IPS-NIHi7 (cell line): ENCODE results near the gene IL10RB.
A peak's percentile ranks its signal among the peaks of the same experiment; 100 is the strongest.
"Not testable (repeated sequence)": the region's sequence is repeated elsewhere in the genome, so short reads cannot be mapped to it uniquely, and the experiment has no call there.

ENCODE experiments used
- DNase-seq: peaks from one replicate; pipeline ENCODE4 v3.0.0; 2012; ENCODE audit warnings: mixed read lengths; ENCODE audit errors: extremely low spot score

The IL10RB gene

GRCh38 chr21:33241846-33242245 is 24.3 kb upstream of the IL10RB start:
- DNase-seq, result no peak

DNA sequence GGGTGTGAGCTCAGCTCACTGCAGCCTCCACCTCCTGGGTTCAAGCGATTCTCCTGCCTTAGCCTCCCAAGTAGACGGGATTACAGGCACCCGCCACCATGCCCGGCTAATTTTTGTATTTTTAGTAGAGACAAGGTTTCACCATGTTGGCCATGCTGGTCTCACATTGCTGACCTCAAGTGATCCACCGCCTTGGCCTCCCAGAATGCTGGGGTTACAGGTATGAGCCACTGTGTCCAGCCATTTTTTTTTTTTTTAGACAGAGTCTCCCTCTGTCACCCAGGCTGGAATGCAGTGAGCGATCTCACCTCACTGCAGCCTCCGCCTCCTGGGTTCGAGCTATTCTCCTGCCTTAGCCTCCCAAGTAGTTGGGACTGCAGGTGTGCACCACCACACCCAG is 23.3 kb upstream of the IL10RB start:
- DNase-seq, result not testable (repeated sequence)

GRCh38 chr21:33244082-33244778 is 21.9 kb upstream of the IL10RB start:
- DNase-seq, result no peak

GRCh38 chr21:33244779-33245105 is 21.4 kb upstream of the IL10RB start:
- no peak for DNase-seq

DNA sequence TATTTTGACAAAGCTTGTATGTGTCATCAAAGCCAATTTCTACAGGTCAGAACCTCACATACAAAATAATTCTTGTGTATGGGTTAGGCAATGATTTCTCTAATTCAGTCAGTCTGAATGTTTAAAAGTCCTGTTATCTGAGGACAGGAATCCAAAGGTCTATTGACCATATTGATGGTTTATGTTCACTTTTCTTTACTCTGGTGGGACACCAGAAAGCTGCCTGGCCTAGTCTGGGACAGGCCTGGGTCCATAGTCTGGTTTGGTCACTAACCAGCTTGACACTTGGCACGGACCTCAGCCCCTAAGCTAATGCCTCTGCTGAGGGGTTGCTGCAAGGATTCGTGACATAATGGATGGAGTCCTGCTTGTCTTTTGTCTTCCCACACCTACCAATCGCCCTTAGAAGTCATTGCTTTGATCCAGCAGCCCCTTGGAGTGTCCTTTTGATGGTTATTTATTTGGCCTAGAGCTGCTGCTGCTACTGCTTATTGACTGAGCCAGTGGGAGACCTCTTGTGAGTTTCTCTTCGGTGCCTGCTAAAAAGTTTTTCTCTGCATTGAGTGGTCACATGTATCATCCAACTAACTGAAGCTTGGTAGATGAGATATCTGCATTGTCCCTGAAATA is 20.8 kb upstream of the IL10RB start:
- DNase-seq, result no peak

DNA sequence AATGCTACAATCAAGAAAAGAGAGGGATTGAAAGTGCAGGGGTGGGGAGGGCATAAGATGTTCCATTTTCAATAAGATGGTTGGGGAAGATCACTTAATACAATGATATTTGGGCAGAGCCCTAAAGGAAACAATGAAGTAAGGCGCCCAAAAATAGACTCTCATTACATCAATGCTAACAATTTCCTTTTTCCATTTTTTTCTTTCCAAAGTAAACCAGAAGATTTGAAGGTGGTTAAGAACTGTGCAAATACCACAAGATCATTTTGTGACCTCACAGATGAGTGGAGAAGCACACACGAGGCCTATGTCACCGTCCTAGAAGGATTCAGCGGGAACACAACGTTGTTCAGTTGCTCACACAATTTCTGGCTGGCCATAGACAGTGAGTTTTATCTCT is 19.7 kb upstream of the IL10RB start:
- no peak for DNase-seq

DNA sequence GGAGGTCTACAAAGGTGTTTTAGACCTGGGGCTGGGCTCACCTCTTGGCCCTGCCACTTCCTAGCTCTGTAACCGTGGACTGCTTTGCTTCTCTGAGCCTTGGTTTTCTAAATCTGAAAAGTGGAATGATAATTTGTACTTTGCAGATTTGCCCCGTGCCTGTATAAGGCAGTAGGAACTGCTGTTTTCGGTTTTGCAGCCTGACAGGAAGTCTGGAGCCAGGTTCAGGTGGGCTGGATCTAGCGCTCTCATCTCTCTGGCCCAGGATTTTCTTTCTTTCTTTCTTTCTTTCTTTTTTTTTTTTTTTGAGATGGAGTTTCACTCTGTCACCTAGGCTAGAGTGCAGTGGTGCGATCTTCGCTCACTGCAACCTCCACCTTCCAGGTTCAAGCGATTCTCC is 19.2 kb upstream of the IL10RB start:
- no peak for DNase-seq

DNA sequence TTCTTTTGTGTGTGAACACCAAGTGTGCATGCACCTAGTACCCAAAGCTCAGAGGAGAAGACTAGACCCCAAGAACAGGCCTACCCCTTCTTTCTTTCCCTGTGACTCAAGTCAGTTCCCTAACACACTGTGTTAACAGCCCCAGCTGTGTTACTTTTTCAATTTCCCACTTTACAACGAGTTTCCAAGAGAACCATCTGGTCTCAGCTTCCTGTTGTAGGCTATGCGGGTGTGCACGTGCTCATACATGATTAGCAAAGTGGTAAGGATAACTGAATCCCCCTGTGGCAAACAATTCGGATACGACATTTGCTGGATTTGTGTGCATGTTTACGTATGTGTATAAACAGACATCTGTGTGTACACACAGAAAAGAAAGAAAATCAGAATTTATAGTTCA is 18.6 kb upstream of the IL10RB start:
- no peak for DNase-seq

DNA sequence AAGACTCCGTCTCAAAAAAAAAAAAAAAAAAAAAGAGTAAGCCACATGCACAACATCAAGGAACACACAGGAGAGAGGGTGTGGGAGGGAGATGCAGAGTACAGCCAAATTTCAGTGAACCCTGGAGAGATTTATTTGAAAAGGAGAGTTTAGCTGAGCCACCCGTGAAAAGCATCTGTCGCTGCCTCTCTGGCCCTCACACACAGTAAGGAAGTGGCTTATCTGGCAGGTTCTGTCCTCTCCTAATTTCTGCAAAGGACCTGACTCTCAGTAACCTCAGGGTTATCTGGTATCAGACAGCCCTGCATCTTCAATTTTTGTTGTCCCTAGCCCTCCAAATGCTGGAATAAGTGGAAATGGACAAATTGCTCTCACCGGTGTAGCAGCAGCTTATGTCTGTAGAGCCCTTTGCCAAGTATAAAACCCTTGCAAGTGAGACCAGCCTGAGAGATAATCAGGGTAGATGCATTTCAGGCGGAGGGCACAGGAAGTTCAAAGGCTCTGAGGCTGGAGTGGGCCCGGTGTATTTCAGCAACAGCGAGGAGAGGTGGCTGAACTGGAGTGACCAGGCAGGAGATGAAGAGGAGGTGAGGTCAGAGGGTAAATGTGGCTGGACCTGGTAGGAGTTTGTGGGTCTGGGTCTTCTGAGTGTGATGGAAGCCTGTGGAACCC is 16.7 kb upstream of the IL10RB start:
- DNase-seq, result no peak

DNA sequence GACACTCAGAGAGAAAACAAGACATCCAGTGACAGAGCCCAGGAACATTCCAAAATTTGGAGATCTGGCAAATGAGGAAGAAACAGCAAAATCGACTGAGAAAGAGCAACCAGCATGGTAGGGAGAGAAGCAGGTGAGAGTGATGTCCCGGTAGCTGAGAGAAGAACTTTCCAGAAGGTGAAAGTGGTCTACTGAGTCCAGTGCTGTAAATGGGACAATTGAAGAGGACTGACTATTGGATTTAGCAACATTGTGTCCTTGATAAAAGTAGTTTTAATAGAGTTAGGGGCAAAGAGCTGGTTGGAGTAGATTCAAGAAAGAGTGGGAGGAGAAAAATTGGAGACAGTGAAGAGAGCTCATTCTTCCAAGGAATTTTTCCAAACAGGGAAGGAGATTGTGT is 15.0 kb upstream of the IL10RB start:
- no peak for DNase-seq

DNA sequence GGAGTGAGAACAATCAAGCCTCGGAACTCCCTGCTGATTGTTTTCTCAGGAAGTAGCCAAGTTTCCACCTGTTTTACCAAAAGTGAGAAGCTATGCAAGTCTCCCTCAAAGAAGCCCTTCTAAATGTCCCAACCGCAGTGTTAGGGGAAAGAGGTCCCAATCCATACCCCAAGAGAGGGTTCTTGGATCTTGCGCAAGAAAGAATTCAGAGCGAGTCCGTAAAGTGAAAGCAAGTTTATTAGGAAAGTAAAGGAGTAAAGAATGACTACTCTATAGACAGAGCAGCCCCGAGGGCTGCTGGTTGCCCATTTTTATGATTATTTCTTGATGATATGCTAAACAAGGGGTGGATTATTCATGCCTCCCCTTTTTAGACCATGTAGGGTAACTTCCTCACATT is 12.8 kb upstream of the IL10RB start:
- DNase-seq, result not testable (repeated sequence)

DNA sequence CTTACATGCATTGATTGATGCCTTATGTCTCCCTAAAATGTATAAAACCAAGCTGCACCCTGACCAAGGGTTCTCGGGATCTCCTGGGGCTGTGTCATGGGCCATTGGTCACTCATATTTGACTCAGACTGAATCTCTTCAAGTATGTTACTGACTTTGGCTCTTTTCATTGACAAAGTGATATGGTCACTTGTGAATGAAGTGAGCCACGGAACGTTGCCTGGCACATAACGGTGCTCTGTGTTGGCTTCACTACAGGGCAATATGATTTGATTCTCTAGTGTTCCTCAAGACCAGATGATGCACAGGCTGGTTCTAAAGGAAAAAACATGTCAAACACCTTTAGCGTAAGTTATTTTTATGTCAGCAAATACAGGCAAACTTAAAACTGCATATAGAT is 11.4 kb upstream of the IL10RB start:
- no peak for DNase-seq

- DNase-seq, result no peak
Observed at GRCh38 chr21:33255404-33255803, 10.8 kb upstream of the IL10RB start.

- no peak for DNase-seq
Observed at GRCh38 chr21:33256019-33256418, 10.1 kb upstream of the IL10RB start.

DNA sequence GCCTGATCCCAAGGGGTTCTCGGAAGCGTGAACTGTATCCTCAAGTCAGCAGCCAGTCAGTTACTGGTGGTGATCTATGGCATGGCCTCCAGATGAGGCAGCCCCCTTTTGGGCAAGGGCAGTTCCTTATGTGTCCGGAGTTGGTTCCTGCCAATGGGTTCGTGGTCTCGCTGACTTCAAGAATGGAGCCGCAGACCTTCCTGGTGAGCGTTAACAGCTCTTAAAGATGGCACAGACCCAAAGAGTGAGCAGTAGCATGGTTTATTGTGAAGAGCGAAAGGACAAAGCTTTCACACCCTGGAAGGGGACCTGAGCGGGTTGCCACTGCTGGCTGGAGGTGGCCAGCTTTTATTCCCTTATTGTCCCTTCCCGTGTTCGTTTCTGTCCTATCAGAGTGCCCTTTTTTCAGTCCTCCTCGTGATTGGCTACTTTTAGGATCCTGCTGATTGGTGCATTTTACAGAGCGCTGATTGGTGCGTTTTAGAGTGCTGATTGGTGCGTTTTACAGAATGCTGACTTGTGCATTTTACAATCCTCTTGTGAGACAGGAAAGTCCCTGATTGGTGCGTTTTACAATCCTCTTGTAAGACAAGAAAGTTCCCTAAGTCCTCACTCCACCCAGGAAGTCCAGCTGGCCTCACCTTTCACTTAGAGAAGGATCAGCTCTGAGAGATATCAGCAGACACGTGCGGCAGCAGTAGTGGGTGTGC is 8.9 kb upstream of the IL10RB start:
- no peak for DNase-seq

GRCh38 chr21:33258475-33258874 is 7.7 kb upstream of the IL10RB start:
- DNase-seq, result no peak

GRCh38 chr21:33259428-33259827 is 6.7 kb upstream of the IL10RB start:
- no peak for DNase-seq

GRCh38 chr21:33259995-33260394 is 6.2 kb upstream of the IL10RB start:
- DNase-seq, result no peak

- DNase-seq, result no peak
Observed at GRCh38 chr21:33261635-33262034, 4.5 kb upstream of the IL10RB start.

DNA sequence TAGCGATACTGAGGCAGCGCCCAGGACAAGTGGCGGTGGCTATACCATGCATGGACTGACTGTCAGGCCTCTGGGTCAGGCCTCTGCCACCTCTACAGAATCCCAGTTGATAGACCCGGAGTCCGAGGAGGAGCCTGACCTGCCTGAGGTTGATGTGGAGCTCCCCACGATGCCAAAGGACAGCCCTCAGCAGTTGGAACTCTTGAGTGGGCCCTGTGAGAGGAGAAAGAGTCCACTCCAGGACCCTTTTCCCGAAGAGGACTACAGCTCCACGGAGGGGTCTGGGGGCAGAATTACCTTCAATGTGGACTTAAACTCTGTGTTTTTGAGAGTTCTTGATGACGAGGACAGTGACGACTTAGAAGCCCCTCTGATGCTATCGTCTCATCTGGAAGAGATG is 3.2 kb upstream of the IL10RB start:
- no peak for DNase-seq

DNA sequence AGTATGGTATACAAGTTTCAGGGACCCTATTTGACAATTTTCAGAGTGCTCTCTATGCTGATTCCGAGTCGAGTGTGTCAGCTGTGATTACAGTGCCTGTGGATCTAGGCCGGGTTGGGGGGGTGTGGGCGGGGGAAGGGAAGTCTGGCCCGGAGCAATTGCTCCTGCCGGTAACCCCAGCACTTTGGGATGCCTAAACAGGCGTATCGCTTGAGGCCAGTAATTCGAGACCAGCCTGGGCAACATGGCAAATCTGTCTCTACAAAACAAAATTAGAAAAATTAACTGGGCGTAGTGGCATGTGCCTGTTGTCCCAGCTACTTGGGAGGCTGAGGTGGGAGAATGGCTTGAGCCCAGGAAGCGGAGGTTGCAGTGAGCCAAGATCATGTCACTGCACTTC is 1.6 kb upstream of the IL10RB start:
- DNase-seq, result no peak

- DNase-seq, result peak; percentile 46
Observed at GRCh38 chr21:33265664-33266049, 510 bp upstream of the IL10RB start.

- no peak for DNase-seq
Observed at GRCh38 chr21:33266789-33267135, 595 bp downstream of the IL10RB start.
